ENCODE measurements around the gene SNTB2. TPM values are rescaled to one million over a fixed set of nuclear protein-coding genes. Genes with fewer than 3 reads are reported as not detected.

Gene SNTB2
- total RNA-seq, 1 experiment from 2014 or later: 20.2 TPM

- H4K91ac ChIP-seq (ENCODE audit: insufficient read length, low read depth, low read length): no peak overlapping the region
- no peak overlapping the region for H2BK20ac ChIP-seq (ENCODE audit: low read depth, low read length, poor library complexity, severe bottlenecking)
- no peak for DNase-seq
- H3K79me1 ChIP-seq (ENCODE audit: insufficient read depth, low read depth, low read length, poor library complexity, severe bottlenecking): peaks cover 7% of the 10 kb centered on the region
- H3K9me3 ChIP-seq (ENCODE audit: control insufficient read depth, low read depth, low read length): no peaks in the 10 kb centered on the region
- H3K18ac ChIP-seq (ENCODE audit: insufficient read length, low read depth, low read length): no peak overlapping the region
- H2AK5ac ChIP-seq (ENCODE audit: insufficient read length, low read length): no peak overlapping the region
- H3K27ac Mint-ChIP-seq: peak overlapping the region in 2 of 3 experiments; percentile 44 to 79; a peak in 2 of 7 replicates
- H3K4me1 ChIP-seq (ENCODE audit: insufficient read depth, low read length): no peaks in the 10 kb centered on the region
- H3K14ac ChIP-seq (ENCODE audit: insufficient read depth, low read length): no peak overlapping the region
- H4K5ac ChIP-seq (ENCODE audit: insufficient read length, low read depth, low read length): no peak overlapping the region
- no peaks in the 10 kb centered on the region for H3K79me2 ChIP-seq (ENCODE audit: insufficient read depth, low read length)
- no peak overlapping the region for H3K23ac ChIP-seq (ENCODE audit: insufficient read length, low read depth, low read length)
- no peak overlapping the region for H2BK15ac ChIP-seq (ENCODE audit: low read depth, low read length)
- H4K20me1 ChIP-seq (ENCODE audit: control insufficient read depth, insufficient read depth, insufficient read length): no peaks in the 10 kb centered on the region
- H2AFZ ChIP-seq (ENCODE audit: low read length): no peak overlapping the region
- WGBS (ENCODE audit: extremely low coverage, insufficient read length, low lambda C conversion rate): no CpG with 5 or more reads among the region's 30 CpGs
- no peaks in the 10 kb centered on the region for H3K27me3 ChIP-seq (ENCODE audit: insufficient read depth, low read length)
- H3K27me3 Mint-ChIP-seq (ENCODE audit: low read depth): no peaks in the 10 kb centered on the region
- H3K4me1 Mint-ChIP-seq: no peaks in the 10 kb centered on the region
- H3K4ac ChIP-seq (ENCODE audit: low read depth, low read length): no peak overlapping the region
- no peak overlapping the region for H3K27ac ChIP-seq (ENCODE audit: insufficient read length, low read depth, low read length)
- no peak overlapping the region for H2BK5ac ChIP-seq (ENCODE audit: insufficient read length, low read length)
- no peak overlapping the region for H3K4me3 Mint-ChIP-seq
- H3T11ph ChIP-seq (ENCODE audit: low read length): no peak overlapping the region
- no peak overlapping the region for H3K9ac ChIP-seq (ENCODE audit: extremely low read depth, insufficient read length, low read length)
- H2BK120ac ChIP-seq (ENCODE audit: low read depth, low read length, poor library complexity, severe bottlenecking): no peak overlapping the region
- H3K23me2 ChIP-seq (ENCODE audit: insufficient read length, low read depth, low read length, poor library complexity, severe bottlenecking): no peaks in the 10 kb centered on the region
- H4K8ac ChIP-seq (replicated peaks; ENCODE audit: insufficient read length, low read depth, low read length): no peak overlapping the region
- no peak overlapping the region for H2BK12ac ChIP-seq (ENCODE audit: insufficient read length, low read depth, low read length)
- no peaks in the 10 kb centered on the region for H3K9me3 Mint-ChIP-seq
- no peak for TF ChIP-seq CTCF (conservative IDR thresholded peaks at IDR 0.05)
- no peak overlapping the region for H3K4me2 ChIP-seq (ENCODE audit: insufficient read depth, insufficient read length, low read length)
- no peak overlapping the region for H3K56ac ChIP-seq (ENCODE audit: insufficient read length, low read depth, low read length)
- H3K36me3 Mint-ChIP-seq (ENCODE audit: insufficient read depth in 1 of 3, low read depth in 3 of 3): peaks cover 48 to 87% (median 77%) of the 10 kb centered on the region in 3 experiments
These were observed 131.4 kb downstream of the SNTB2 start for GRCh38 chr16:69318177-69318910.
